Osteocyte (in vitro differentiated cells): ENCODE results near the gene SLC44A1. TPM values are rescaled to one million over a fixed set of nuclear protein-coding genes. Genes with fewer than 3 reads are reported as not detected.

Experiments
- DNase-seq: peaks from one replicate; pipeline ENCODE4 v3.0.0; 2021; ENCODE audit warnings: mixed read lengths; ENCODE audit not compliant: unreplicated experiment; ENCODE audit errors: extremely low spot score
- H3K27ac Mint-ChIP-seq: one replicate; pipeline ENCODE4 v1.8.0; 2021; ENCODE audit warnings: mild to moderate bottlenecking, mixed read lengths; ENCODE audit not compliant: unreplicated experiment
- H3K27me3 Mint-ChIP-seq: one replicate; pipeline ENCODE4 v1.8.0; 2021; ENCODE audit warnings: mixed read lengths; ENCODE audit not compliant: unreplicated experiment
- H3K36me3 Mint-ChIP-seq: one replicate; pipeline ENCODE4 v1.8.0; 2021; ENCODE audit warnings: mixed read lengths; ENCODE audit not compliant: unreplicated experiment
- H3K4me1 Mint-ChIP-seq: one replicate; pipeline ENCODE4 v1.8.0; 2021; ENCODE audit warnings: mixed read lengths; ENCODE audit not compliant: unreplicated experiment
- H3K4me3 Mint-ChIP-seq: one replicate; pipeline ENCODE4 v1.8.0; 2021; ENCODE audit warnings: mild to moderate bottlenecking, moderate library complexity, mixed read lengths; ENCODE audit not compliant: unreplicated experiment
- H3K9me3 Mint-ChIP-seq: one replicate; pipeline ENCODE4 v1.8.0; 2021; ENCODE audit warnings: mixed read lengths; ENCODE audit not compliant: unreplicated experiment
- CTCF ChIP-seq: fragments of 200-600 bp; sonication (generic); IDR thresholded peaks from 2 replicates; pipeline ENCODE4 v1.5.0; 2021; ENCODE audit warnings: antibody characterized with exemption, mild to moderate bottlenecking, moderate library complexity
- total RNA-seq: library from RNA; stranded (reverse); gene quantifications from 2 replicates; pipeline ENCODE4 v1.2.1, GENCODE V29; 2021

The SLC44A1 gene
- total RNA-seq, 1 donor from 2014 or later: 30.2 TPM

GRCh38 chr9:105466898-105467455, 222.5 kb downstream of the SLC44A1 start:
- peaks cover 17% of the 10 kb centered on the region for H3K9me3 Mint-ChIP-seq
- peak overlapping the region; percentile 39 for H3K27ac Mint-ChIP-seq
- no peaks in the 10 kb centered on the region for H3K27me3 Mint-ChIP-seq
- no peak for DNase-seq
- H3K36me3 Mint-ChIP-seq: peaks cover 58% of the 10 kb centered on the region
- TF ChIP-seq CTCF: no peak
- peaks cover 4% of the 10 kb centered on the region for H3K4me1 Mint-ChIP-seq
- no peak overlapping the region for H3K4me3 Mint-ChIP-seq

- TF ChIP-seq CTCF: no peak
- peaks cover 3% of the 10 kb centered on the region for H3K4me1 Mint-ChIP-seq
- peaks cover 17% of the 10 kb centered on the region for H3K9me3 Mint-ChIP-seq
- H3K27ac Mint-ChIP-seq: no peak overlapping the region
- H3K4me3 Mint-ChIP-seq: no peak overlapping the region
- no peaks in the 10 kb centered on the region for H3K27me3 Mint-ChIP-seq
- H3K36me3 Mint-ChIP-seq: peaks cover 60% of the 10 kb centered on the region
- DNase-seq: no peak
These were observed 224.4 kb downstream of the SLC44A1 start for GRCh38 chr9:105468875-105469274.

- DNase-seq: no peak
- no peak for TF ChIP-seq CTCF
- no peaks in the 10 kb centered on the region for H3K27me3 Mint-ChIP-seq
- no peaks in the 10 kb centered on the region for H3K4me1 Mint-ChIP-seq
- no peak overlapping the region for H3K4me3 Mint-ChIP-seq
- no peak overlapping the region for H3K27ac Mint-ChIP-seq
- peaks cover 36% of the 10 kb centered on the region for H3K36me3 Mint-ChIP-seq
- peaks cover 8% of the 10 kb centered on the region for H3K9me3 Mint-ChIP-seq
These were observed 228.8 kb downstream of the SLC44A1 start for GRCh38 chr9:105473221-105473620.

GRCh38 chr9:105475302-105475701, 230.9 kb downstream of the SLC44A1 start:
- no peak for DNase-seq
- peak; percentile 53 for TF ChIP-seq CTCF
- no peaks in the 10 kb centered on the region for H3K27me3 Mint-ChIP-seq
- H3K27ac Mint-ChIP-seq: no peak overlapping the region
- H3K9me3 Mint-ChIP-seq: no peaks in the 10 kb centered on the region
- peaks cover 20% of the 10 kb centered on the region for H3K36me3 Mint-ChIP-seq
- no peaks in the 10 kb centered on the region for H3K4me1 Mint-ChIP-seq
- H3K4me3 Mint-ChIP-seq: no peak overlapping the region

GRCh38 chr9:105479846-105480245, 235.4 kb downstream of the SLC44A1 start:
- H3K27me3 Mint-ChIP-seq: no peaks in the 10 kb centered on the region
- TF ChIP-seq CTCF: no peak
- no peak overlapping the region for H3K4me3 Mint-ChIP-seq
- no peaks in the 10 kb centered on the region for H3K9me3 Mint-ChIP-seq
- H3K4me1 Mint-ChIP-seq: no peaks in the 10 kb centered on the region
- H3K27ac Mint-ChIP-seq: no peak overlapping the region
- DNase-seq: no peak
- peaks cover 10% of the 10 kb centered on the region for H3K36me3 Mint-ChIP-seq
